Bone marrow (tissue), 2 donors: Measurements from ENCODE around the gene KRT4.
A peak's percentile ranks its signal among the peaks of the same experiment; 100 is the strongest.

Experiments
- DNase-seq, 2 donors: peaks; one replicate each; lab custom pipeline; 2025; lab: John Stamatoyannopoulos, UW

The KRT4 gene

GRCh38 chr12:52836491-52837412, 22.8 kb upstream of the KRT4 start:
- DNase-seq: no peak

DNA sequence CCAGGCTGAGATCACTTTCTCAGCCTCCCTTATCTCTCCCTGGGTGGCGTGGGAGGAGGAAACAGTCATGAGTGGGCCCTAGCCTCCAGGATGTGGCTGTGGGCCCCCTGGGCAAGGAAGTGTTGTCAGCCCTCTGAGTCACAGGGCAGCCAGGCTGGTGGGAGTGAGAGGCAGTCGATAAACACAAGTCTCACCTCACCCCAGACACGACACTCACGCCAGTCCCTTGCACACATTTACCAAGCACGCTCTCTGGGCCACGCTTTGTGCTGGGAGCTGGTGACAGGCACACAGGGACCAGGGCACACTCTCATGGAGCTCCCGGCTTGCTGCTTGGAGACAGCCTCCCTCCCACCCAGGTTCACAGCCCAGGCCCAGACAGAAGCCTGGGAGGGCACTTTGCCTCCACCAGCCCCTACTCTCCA, 22.1 kb upstream of the KRT4 start:
- peak; percentile 11 to 19 for DNase-seq

DNA sequence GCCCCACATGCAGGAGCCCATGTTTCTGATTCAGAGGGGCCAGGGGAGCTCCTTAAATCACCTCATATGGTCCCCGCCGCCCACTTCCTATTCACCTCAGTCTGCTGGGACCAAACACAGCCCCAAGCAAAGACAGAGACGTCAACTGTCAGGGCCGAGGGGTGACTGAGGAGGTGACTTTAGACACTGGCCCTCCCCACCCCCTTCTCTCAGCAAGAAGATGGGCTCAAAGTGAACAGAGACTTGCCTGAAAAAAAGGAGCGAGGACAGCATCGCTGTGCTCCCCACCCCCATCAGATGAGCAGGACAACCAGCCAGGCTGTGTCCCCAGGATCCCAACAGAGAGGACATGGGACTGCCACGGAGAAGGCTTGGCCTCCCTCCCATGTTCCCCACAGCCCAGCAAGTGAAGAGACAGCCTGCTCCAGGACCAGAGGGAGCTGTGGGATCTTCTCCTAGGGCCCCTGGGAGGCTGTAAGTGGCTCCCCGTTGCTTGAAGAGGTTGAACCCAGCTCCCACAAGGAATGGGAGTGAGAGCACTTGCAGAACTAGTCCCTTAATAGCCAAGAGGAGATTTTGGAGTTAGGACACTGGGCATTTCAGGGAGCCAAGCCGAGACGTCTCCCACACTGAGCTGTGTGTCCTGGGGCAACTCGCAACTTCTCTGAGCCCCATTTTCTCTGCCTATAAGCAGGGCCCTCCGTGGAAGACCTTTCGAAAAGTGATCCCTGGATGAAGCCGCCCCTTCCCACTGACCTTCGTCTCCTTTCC, 21.5 kb upstream of the KRT4 start:
- no peak for DNase-seq

DNA sequence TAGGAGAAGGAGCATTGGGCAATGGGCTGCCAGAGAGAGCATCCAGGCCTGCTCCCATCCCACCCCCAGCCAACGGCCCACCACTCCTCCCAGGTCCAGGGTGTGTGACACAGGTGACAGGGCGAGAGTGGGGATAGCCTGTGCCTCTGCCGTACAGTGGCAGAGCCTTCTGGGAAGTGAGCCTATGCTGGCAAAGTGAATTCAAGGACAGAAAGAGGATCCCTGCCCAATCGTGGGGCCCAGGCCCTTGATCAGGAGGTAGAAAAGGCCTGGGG, 20.7 kb upstream of the KRT4 start:
- no peak for DNase-seq

GRCh38 chr12:52833922-52834726, 20.2 kb upstream of the KRT4 start, which contains the start of gene KRT79:
Gene KRT79, minus strand, starts transcription at chr12:52834311. Its CDS starts 51 bp downstream, at chr12:52834260.
- no peak for DNase-seq

DNA sequence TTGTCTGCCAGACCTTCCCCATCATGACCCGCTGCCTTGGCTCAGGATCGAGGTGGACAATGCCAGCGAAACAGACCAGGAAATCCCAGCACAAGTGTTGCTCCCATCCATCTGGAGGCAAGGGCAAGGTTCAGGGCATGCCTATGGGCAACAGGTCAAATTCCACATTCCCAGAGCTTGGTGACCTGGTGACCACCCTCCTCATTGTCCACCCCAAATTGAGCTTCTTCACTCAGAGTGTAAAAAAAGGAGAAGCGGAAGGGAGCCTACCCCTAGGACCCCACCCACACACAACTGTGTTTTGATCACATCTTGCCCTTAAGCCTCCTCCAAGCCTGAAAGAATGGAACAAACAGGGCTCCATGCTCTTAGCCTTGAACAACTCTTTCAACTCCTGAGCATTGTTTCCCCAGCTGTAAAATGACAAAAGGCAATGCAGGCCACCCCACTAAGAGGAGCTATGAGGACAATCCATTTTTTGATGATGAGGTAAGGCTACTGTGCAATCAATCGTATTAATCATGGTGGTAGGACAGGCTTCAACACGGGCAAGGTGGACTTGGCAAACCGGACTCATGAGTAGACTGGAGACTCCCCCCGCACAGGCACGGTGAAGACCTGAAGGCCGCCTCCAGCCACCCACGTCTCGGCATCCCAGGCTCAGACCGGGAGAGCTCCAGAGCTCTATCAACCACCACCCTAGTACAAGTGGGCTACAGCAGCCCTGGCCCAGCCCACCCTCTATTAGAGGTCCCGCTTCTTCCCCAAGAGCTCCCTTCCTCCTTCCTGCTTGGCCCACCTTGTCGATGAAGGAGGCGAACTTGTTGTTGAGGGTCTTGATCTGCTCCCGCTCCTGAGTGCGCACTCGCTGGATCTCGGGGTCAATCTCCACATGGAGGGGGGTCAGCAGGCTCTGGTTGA, 19.3 kb upstream of the KRT4 start:
- DNase-seq: no peak

DNA sequence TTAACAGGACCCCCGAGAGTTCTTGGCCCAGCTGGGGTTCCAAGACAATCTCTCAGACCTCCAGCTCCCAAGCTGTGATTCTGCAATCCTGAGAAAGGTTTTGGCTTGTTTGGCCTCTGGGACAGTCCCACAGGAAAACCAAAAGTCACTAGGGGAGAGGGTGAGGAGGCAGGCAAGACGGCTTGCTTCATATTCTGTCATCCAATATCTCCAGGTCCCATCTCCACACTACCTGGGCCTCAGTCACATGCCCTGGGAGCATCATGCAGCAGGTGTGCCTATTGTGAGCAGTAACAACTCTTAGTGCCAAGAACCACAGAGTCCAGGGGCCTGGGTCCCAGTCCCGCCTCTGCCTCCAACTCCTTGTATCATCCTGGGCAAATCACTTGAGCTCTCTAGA, 18.5 kb upstream of the KRT4 start:
- no peak for DNase-seq

DNA sequence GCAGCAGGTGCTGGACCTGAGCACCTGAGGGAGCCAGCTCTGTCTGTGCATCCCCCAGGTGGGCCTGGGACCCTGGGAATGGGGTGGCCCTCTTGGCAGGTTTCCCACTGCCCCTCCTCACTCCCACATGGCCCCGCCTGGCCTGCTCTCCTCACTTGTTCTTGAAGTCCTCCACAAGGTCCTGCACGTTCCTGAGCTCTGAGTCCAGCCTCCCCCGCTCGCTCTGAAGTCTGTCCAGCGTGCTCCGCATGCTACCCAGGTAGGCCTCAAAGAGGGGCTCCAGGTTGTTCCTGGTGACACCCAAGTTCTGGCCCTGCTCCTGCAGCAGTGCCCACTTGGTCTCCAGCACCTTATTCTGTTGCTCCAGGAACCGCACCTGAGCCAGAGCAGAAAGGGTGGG, 17.3 kb upstream of the KRT4 start:
- no peak for DNase-seq

- no peak for DNase-seq
These were observed 16.3 kb upstream of the KRT4 start for GRCh38 chr12:52829986-52830770.

DNA sequence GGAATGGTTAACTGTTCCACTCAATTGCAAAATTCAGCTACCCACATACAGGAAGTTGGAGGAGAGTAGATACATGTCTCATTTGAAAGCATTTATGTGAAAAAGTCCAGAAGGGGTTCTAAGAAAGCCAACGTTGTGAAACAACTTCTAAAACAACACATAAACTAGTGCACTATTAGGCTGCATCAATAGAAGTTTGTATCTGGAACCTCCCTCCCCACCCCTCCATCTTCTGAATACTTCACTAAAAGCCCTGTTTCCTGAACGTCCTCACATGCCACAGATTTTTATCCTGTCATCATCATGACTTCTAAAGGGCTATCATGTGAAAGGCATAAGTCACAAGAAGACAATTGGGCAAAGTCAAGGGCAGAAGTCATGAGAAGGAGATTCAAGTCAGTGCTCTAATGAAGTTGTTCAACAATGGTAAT, 14.7 kb upstream of the KRT4 start:
- DNase-seq: no peak

GRCh38 chr12:52828156-52828555, 14.2 kb upstream of the KRT4 start:
- DNase-seq: no peak

DNA sequence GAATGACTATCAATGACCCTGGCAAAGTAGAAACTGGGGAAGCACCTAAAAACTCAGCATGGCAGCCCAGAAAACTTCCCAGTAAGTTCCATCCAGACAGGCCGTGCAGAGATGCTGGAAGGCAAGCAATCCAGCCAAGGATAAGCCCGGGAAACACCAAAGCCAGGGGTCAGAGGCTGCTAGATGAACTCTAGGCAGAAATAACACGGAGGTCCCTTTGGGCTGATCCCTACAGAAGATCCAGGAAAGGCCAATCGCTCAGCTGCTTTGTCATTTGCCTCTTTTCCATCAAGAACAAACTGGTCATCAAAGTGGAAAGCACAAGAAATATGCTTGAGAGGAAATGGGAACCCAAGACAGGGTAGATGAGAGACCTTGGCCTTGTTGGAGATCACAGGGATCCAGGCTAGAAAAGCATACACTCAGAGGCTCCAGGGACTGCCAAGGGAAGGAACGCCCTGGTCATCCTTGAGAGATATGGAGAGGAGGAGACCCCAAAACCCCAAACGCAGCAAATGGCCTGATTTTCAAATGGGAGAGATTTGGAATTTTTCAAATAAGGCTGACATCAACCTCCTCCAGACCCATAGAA, 13.7 kb upstream of the KRT4 start:
- no peak for DNase-seq

DNA sequence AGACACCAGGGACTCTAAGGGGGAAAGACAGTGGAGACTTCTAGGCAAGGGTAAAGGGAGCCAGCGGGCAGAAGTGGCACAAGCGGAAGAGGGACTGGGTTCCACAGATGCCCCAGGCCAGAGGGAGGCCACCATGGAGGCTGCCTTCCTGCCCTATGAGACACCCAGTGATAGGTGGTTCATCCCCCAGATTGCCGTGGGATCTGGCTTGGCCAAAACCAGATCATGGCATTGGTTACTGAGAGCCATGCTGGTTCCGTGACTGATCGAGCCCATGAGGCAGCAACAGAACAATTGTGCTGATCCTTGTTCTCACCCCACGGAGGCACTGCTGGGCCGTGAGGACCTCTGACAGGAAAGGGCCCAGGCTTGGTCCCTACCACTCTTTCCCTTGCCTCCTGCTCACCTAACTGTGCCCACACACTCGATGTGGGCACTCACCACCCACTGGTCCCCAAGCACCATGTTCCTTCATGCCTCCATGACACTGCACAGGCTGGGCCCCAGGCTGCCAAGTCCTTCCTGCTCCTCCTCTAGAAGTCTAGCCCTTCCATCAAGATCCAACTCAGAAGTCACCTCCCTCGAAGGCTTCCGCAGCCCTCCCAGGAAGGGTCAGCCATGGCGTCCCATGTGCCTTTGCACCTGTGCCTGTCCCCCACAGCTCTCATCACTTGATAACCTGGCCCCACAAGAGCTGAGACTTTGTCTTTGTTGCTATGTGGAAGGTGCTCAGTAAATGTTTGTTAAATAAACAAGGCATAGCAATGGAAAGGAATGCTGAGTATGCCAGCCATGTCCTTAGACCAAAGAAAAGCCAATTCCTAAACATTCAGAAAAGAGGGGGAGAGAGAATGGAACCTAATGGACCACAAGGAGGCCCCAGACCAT, 12.9 kb upstream of the KRT4 start:
- DNase-seq: no peak

DNA sequence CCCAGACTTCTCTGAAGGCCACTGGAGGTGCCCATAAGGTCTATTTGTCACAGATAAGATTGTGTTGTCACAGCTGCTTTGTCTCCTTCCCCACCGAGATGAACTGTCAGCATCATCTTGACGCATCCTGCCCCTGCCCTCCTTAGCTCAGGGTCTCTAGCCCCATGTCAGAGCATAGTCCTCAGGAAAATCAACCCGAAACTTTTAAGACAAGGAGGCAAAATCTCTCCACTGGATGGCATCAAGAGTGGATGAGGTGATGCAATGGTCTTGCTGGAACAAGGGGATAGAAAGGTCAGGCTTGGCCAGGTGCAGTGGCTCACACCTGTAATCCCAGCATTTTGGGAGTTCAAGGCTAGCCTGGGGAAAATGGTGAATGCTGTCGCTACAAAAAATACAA, 12.0 kb upstream of the KRT4 start:
- DNase-seq: no peak

DNA sequence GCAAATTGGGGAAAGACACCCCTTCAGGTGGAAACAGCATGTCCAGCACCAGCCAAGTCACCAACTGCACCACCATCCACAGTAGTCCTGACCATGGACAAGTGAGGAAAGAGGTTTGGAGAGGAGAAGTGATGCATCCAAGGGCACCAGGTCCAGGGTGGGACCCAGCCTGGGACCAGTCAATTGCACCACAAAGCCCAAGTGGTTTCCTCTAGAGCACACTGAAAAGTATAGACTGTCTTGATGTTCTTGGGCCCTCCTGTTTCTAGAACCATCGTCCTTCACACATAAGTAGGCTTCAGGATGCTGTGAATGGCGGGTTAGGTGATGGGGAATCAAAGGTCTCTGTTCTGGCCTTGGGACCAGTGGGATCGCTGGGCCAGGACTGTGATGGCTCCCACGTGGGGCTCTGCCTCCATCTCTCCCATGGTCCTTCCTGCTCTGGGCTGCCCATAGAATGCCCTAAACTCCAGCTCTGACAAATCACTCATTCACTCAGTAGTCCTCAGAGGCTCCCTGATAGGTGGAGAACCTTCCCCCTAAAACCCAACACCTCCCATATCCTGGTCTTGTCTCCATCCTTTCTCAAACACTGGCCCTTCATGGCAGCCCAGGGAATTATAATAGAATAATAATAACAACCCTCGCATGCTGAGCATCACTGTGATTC, 11.0 kb upstream of the KRT4 start:
- DNase-seq: no peak

DNA sequence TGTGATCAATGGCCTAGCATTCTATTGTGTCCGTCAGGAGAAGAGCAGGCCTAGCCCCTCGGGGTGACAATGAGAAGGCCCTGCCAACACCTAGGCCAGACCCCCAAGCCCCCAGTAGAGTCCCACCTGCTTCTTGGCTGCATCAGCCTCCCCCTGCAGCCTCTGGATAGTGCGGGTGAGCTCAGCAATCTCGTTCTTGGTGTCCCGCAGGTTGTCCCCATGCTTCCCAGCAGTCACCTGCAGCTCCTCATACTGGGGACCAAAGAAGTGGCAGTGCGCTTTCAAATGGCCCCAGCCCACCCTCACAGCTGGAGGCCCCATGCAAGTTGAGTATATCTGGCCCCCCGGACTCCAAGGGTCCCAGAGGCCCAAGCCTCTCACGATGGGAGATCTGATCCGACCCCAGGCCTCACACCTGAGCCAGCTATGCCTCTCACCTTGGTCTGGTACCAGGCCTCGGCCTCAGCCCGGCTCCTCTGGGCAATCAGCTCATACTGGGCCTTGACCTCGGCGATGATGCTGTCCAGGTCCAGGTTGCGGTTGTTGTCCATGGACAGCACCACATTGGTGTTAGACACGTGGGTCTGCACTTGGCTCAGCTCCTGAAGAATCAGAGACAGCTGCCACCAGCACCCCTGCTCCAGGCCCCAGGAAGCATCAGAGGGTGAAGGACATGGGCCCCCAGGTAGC, 10.0 kb upstream of the KRT4 start:
- no peak for DNase-seq

DNA sequence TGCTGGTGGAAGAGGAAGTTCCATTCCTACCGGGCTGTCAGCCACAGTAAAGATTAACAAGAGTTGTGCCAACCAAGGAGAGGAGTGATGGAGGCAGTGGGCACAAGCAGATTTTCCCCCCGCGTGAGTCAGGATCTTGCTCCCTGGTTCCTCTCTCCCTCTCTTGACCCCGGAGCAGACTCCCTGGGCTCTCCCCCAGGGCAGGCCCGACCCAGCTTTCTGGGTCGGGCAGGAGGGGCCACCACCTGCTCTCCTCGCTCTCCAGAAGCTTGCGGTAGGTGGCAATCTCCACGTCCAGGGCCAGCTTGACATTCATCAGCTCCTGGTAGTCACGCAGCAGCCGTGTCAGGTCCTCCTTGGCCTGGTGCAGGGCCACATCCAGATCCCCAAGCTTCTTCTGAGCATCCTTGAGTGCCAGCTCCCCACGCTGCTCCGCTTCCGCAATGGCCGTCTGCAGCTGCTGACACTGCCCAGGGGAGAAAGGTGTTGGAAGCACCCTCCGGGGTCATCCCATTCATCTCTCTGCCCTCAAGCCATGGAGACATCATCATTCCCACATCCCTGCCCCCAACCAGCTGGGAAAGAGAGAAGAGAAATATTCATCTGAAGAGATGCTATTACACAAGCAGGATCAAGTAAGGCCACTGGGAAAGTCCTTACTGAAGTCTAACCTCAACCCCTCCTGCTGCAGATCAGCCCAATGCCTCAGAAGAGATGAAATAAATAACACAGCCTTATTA, 9.0 kb upstream of the KRT4 start:
- no peak for DNase-seq
